Trophoblast cell (in vitro differentiated cells and primary cell): ENCODE data around the gene SHISA7.

Experiments used
- DNase-seq, 2 donors: peaks; one replicate each; pipeline ENCODE4 v3.0.0-alpha.2; 2016
- H2AFZ ChIP-seq: 2 replicates; pipeline ENCODE4 v1.6.1; 2013; ENCODE audit warnings: low read length, moderate library complexity, mild to moderate bottlenecking; ENCODE audit not compliant: insufficient read depth, poor library complexity
- H2AK5ac ChIP-seq: 2 replicates; pipeline ENCODE4 v1.6.1; 2013; ENCODE audit warnings: mild to moderate bottlenecking, low read length
- H2BK120ac ChIP-seq: 2 replicates; pipeline ENCODE4 v1.6.1; 2013; ENCODE audit warnings: low read length, mild to moderate bottlenecking, moderate library complexity; ENCODE audit not compliant: insufficient read depth, poor library complexity
- H2BK12ac ChIP-seq: 2 replicates; pipeline ENCODE4 v1.6.1; 2013; ENCODE audit warnings: mild to moderate bottlenecking, low read length, moderate library complexity
- H2BK5ac ChIP-seq: 2 replicates; pipeline ENCODE4 v1.6.1; 2013; ENCODE audit warnings: low read length, low read depth, moderate library complexity, mild to moderate bottlenecking; ENCODE audit not compliant: poor library complexity
- H3K14ac ChIP-seq: 2 replicates; pipeline ENCODE4 v1.6.1; 2013; ENCODE audit warnings: mild to moderate bottlenecking, low read length
- H3K18ac ChIP-seq: 2 replicates; pipeline ENCODE4 v1.6.1; 2013; ENCODE audit warnings: mild to moderate bottlenecking, low read length
- H3K23ac ChIP-seq: 2 replicates; pipeline ENCODE4 v1.6.1; 2013; ENCODE audit warnings: low read length
- H3K27ac ChIP-seq: 2 replicates; pipeline ENCODE4 v1.5.1; 2013; ENCODE audit warnings: low read depth, mild to moderate bottlenecking, inconsistent platforms, low read length, moderate library complexity
- H3K27me3 ChIP-seq: 2 replicates; pipeline ENCODE4 v1.6.1; 2013; ENCODE audit warnings: inconsistent platforms, mild to moderate bottlenecking, low read length, moderate library complexity; ENCODE audit not compliant: insufficient read depth
- H3K36me3 ChIP-seq, 2 experiments: 1 replicate in 1 of 2; 2 replicates in 1 of 2; pipeline ENCODE4 v1.6.1; 2013; ENCODE audit warnings: low read length in 2 of 2, mild to moderate bottlenecking in 2 of 2, moderate library complexity in 1 of 2; ENCODE audit not compliant: insufficient read depth in 2 of 2, control insufficient read depth in 1 of 2
- H3K4ac ChIP-seq: 2 replicates; pipeline ENCODE4 v1.6.1; 2013; ENCODE audit warnings: low read depth, mild to moderate bottlenecking, low read length, moderate library complexity
- H3K4me1 ChIP-seq, 2 experiments: 1 replicate in 1 of 2; 2 replicates in 1 of 2; pipeline ENCODE4 v1.6.1; 2013; ENCODE audit warnings: low read length in 2 of 2, mild to moderate bottlenecking in 2 of 2, moderate library complexity in 1 of 2; ENCODE audit not compliant: insufficient read depth in 2 of 2, control insufficient read depth in 1 of 2
- H3K4me2 ChIP-seq: 2 replicates; pipeline ENCODE4 v1.6.1; 2013; ENCODE audit warnings: inconsistent platforms, mild to moderate bottlenecking, low read length, moderate library complexity
- H3K4me3 ChIP-seq: 2 replicates; pipeline ENCODE4 v1.5.1; 2013; ENCODE audit warnings: mild to moderate bottlenecking, low read depth, low read length, inconsistent platforms
- H3K79me1 ChIP-seq: one replicate; pipeline ENCODE4 v1.6.1; 2013; ENCODE audit warnings: low read length
- H3K79me2 ChIP-seq: 2 replicates; pipeline ENCODE4 v1.6.1; 2013; ENCODE audit warnings: low read length, mild to moderate bottlenecking; ENCODE audit not compliant: control insufficient read depth, insufficient read depth, poor library complexity
- H3K9ac ChIP-seq: 2 replicates; pipeline ENCODE4 v1.6.1; 2013; ENCODE audit warnings: mild to moderate bottlenecking, low read length
- H3K9me3 ChIP-seq: 2 replicates; pipeline ENCODE4 v1.6.1; 2013; ENCODE audit warnings: low read depth, mild to moderate bottlenecking, control low read depth, inconsistent platforms, low read length; ENCODE audit not compliant: insufficient read depth
- H4K12ac ChIP-seq: 2 replicates; pipeline ENCODE4 v1.6.1; 2013; ENCODE audit warnings: low read depth, mild to moderate bottlenecking, low read length, moderate library complexity
- H4K8ac ChIP-seq: 2 replicates; pipeline ENCODE4 v1.6.1; 2013; ENCODE audit warnings: low read depth, mild to moderate bottlenecking, low read length, moderate library complexity
- H4K91ac ChIP-seq: one replicate; pipeline ENCODE4 v1.6.1; 2013; ENCODE audit warnings: low read depth, mild to moderate bottlenecking, low read length, moderate library complexity
- WGBS: extraction: QIAGEN DNeasy Blood & Tissue Kit; methylation state at CpG from one replicate; pipeline ENCODE4 v1.1.7; 2013; ENCODE audit warnings: missing lambda C conversion rate; ENCODE audit not compliant: insufficient read length, insufficient coverage; ENCODE audit errors: extremely low coverage; 5-methylcytosine and 5-hydroxymethylcytosine counted together

Gene SHISA7

GRCh38 chr19:55465460-55466240 is 22.6 kb upstream of the SHISA7 start:
- H3K9ac ChIP-seq = no peak overlapping the region
- DNase-seq = no peak
- H3K14ac ChIP-seq = no peak overlapping the region
- no peak overlapping the region for H3K4ac ChIP-seq
- no peak overlapping the region for H2BK12ac ChIP-seq
- no peak overlapping the region for H2AFZ ChIP-seq
- no peak overlapping the region for H3K4me3 ChIP-seq
- H4K12ac ChIP-seq = no peak overlapping the region
- H2BK120ac ChIP-seq = no peak overlapping the region
- H4K91ac ChIP-seq = no peak overlapping the region
- peaks cover 9 to 14% of the 10 kb centered on the region in 2 experiments for H3K4me1 ChIP-seq
- H3K18ac ChIP-seq = no peak overlapping the region
- no peak overlapping the region for H3K4me2 ChIP-seq
- no CpG with 5 or more reads among the region's 11 CpGs for WGBS
- no peak overlapping the region for H2AK5ac ChIP-seq
- no peaks in the 10 kb centered on the region for H3K27me3 ChIP-seq
- no peak overlapping the region for H4K8ac ChIP-seq
- no peak overlapping the region for H2BK5ac ChIP-seq
- H3K79me2 ChIP-seq = peaks cover 3% of the 10 kb centered on the region
- no peak overlapping the region for H3K27ac ChIP-seq
- peaks cover 6% of the 10 kb centered on the region for H3K79me1 ChIP-seq
- H3K36me3 ChIP-seq = no peaks in the 10 kb centered on the region
- H3K9me3 ChIP-seq = no peaks in the 10 kb centered on the region
- no peak overlapping the region for H3K23ac ChIP-seq

- no peak within 1 kb of the TSS for H3K4me2 ChIP-seq
- no CpG with 5 or more reads among the region's 14 CpGs for WGBS
- H3K4me1 ChIP-seq = peaks cover 9 to 15% of the 10 kb centered on the region in 2 experiments
- no peak within 1 kb of the TSS for H4K91ac ChIP-seq
- no peak within 1 kb of the TSS for H2BK12ac ChIP-seq
- no peak within 1 kb of the TSS for H2AK5ac ChIP-seq
- no peak within 1 kb of the TSS for H4K12ac ChIP-seq
- H2AFZ ChIP-seq = no peak within 1 kb of the TSS
- no peaks in the 10 kb centered on the region for H3K36me3 ChIP-seq
- H4K8ac ChIP-seq = no peak within 1 kb of the TSS
- H3K4ac ChIP-seq = no peak within 1 kb of the TSS
- peaks cover 6% of the 10 kb centered on the region for H3K79me1 ChIP-seq
- H3K79me2 ChIP-seq = peaks cover 3% of the 10 kb centered on the region
- H3K4me3 ChIP-seq = no peak within 1 kb of the TSS
- H3K18ac ChIP-seq = no peak within 1 kb of the TSS
- no peak within 1 kb of the TSS for H3K14ac ChIP-seq
- H3K9ac ChIP-seq = no peak within 1 kb of the TSS
- no peaks in the 10 kb centered on the region for H3K27me3 ChIP-seq
- no peak within 1 kb of the TSS for H3K23ac ChIP-seq
- H3K9me3 ChIP-seq = no peaks in the 10 kb centered on the region
- DNase-seq = no peak
- H2BK120ac ChIP-seq = no peak within 1 kb of the TSS
- no peak within 1 kb of the TSS for H2BK5ac ChIP-seq
- no peak within 1 kb of the TSS for H3K27ac ChIP-seq
Observed at GRCh38 chr19:55464662-55465054, 21.6 kb upstream of the SHISA7 start, which contains the start of gene C19orf85. TSS of gene C19orf85 (minus strand) at chr19:55464751. CDS start at chr19:55464554, 197 bp downstream.

- Histone ChIP-seq H2AK5ac (no peak overlapping the region), H2BK5ac (no peak overlapping the region), H3K23ac (no peak overlapping the region), H3K9me3 (no peaks in the 10 kb centered on the region), H3K36me3 (no peaks in the 10 kb centered on the region), H3K27me3 (no peaks in the 10 kb centered on the region), H3K79me1 (peaks cover 6% of the 10 kb centered on the region), H2BK120ac (no peak overlapping the region), H4K91ac (no peak overlapping the region), H3K4me3 (no peak overlapping the region), H3K4me1 (peaks cover 9 to 15% of the 10 kb centered on the region in 2 experiments), H4K12ac (no peak overlapping the region), H2AFZ (no peak overlapping the region), H3K14ac (no peak overlapping the region), H3K4ac (no peak overlapping the region), H4K8ac (no peak overlapping the region), H3K9ac (no peak overlapping the region), H3K79me2 (peaks cover 3% of the 10 kb centered on the region), H3K4me2 (no peak overlapping the region), H2BK12ac (no peak overlapping the region), H3K18ac (no peak overlapping the region), H3K27ac (no peak overlapping the region)
- DNase-seq = no peak
- no CpG with 5 or more reads among the region's 23 CpGs for whole genome bisulfite sequencing
Observed at GRCh38 chr19:55464039-55464661, 21.1 kb upstream of the SHISA7 start.

DNA sequence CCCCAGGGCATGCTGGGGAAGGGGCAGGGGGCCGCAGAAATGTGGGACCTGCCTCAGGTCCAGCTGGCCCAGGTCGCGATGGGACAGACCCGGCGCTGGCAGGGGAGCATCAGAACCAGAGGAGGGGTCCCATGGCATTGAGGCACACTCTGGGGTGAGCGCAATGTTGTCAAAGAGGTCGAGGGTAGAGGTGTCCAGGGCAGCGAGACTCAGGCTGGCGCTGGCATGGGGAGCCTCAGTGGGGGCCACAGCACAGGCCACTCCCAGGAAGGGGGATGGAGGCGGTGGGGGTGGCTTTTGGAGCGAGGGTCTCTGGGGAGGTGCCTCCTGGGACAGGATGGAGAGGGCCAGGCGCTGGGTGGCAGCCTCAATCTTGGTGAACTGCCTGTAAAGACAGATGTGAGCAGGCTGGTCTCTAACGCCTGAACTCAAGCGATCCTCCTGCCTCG is 20.5 kb upstream of the SHISA7 start:
- Histone ChIP-seq H4K91ac (no peak overlapping the region), H3K9ac (no peak overlapping the region), H2BK12ac (no peak overlapping the region), H2BK5ac (no peak overlapping the region), H3K4me3 (no peak overlapping the region), H3K27me3 (no peaks in the 10 kb centered on the region), H2AK5ac (no peak overlapping the region), H3K36me3 (no peaks in the 10 kb centered on the region), H3K79me1 (peaks cover 6% of the 10 kb centered on the region), H3K23ac (no peak overlapping the region), H4K8ac (no peak overlapping the region), H3K18ac (no peak overlapping the region), H3K14ac (no peak overlapping the region), H3K4me2 (no peak overlapping the region), H3K79me2 (peaks cover 3% of the 10 kb centered on the region), H3K4ac (no peak overlapping the region), H4K12ac (no peak overlapping the region), H3K27ac (no peak overlapping the region), H2BK120ac (no peak overlapping the region), H2AFZ (no peak overlapping the region), H3K4me1 (peaks cover 9 to 15% of the 10 kb centered on the region in 2 experiments), H3K9me3 (no peaks in the 10 kb centered on the region)
- DNase-seq = no peak
- no CpG with 5 or more reads among the region's 15 CpGs for WGBS
